OCI-LY1 (cell line): Measurements from ENCODE around the gene KITLG.

Experiments
- H2AFZ ChIP-seq: fragments of 200-600 bp; sonication (generic), shearing (Covaris generic); 2 replicates; pipeline ENCODE4 v1.6.0; 2014; ENCODE audit warnings: antibody characterized with exemption, mild to moderate bottlenecking, low read length
- H3F3A ChIP-seq: fragments of 200-600 bp; sonication (generic), shearing (Covaris generic); 2 replicates; pipeline ENCODE4 v1.6.0; 2014; ENCODE audit warnings: mild to moderate bottlenecking, antibody characterized with exemption, low read length, moderate library complexity; ENCODE audit not compliant: insufficient read depth
- H3K27ac ChIP-seq: fragments of 200-600 bp; sonication (generic); 2 replicates; pipeline ENCODE4 v1.5.1; 2014; ENCODE audit warnings: low read length, mixed run types, mild to moderate bottlenecking, low read depth; ENCODE audit not compliant: poor library complexity, severe bottlenecking
- H3K27me3 ChIP-seq: fragments of 200-600 bp; sonication (generic); 2 replicates; pipeline ENCODE4 v1.6.0; 2014; ENCODE audit warnings: antibody characterized with exemption, mild to moderate bottlenecking, low read length, moderate library complexity; ENCODE audit not compliant: insufficient read depth
- H3K36me3 ChIP-seq: fragments of 200-600 bp; sonication (generic); 2 replicates; pipeline ENCODE4 v1.6.1; 2014; ENCODE audit warnings: mild to moderate bottlenecking, antibody characterized with exemption, low read length, moderate library complexity, mixed read lengths; ENCODE audit not compliant: insufficient read depth
- H3K4me1 ChIP-seq: fragments of 200-600 bp; sonication (generic); 2 replicates; pipeline ENCODE4 v1.5.1; 2014; ENCODE audit warnings: mild to moderate bottlenecking, low read length, moderate library complexity; ENCODE audit not compliant: insufficient read depth, severe bottlenecking
- H3K4me2 ChIP-seq: fragments of 200-600 bp; sonication (generic), shearing (Covaris generic); 2 replicates; pipeline ENCODE4 v1.6.1; 2014; ENCODE audit warnings: low read length
- H3K4me3 ChIP-seq: fragments of 200-600 bp; sonication (generic); 2 replicates; pipeline ENCODE4 v1.5.1; 2014; ENCODE audit warnings: low read length, low read depth, mild to moderate bottlenecking, mixed read lengths; ENCODE audit not compliant: poor library complexity, severe bottlenecking
- H3K79me2 ChIP-seq: fragments of 200-600 bp; shearing (Covaris generic); 2 replicates; pipeline ENCODE4 v1.6.1; 2016; ENCODE audit warnings: mixed run types, low read length, mixed read lengths; ENCODE audit not compliant: insufficient read depth
- H3K9ac ChIP-seq: fragments of 200-600 bp; sonication (generic), shearing (Covaris generic); 2 replicates; pipeline ENCODE4 v1.6.1; 2014; ENCODE audit warnings: mild to moderate bottlenecking, low read length, mixed read lengths
- H3K9me2 ChIP-seq: fragments of 200-600 bp; sonication (generic), shearing (Covaris generic); 2 replicates; pipeline ENCODE4 v1.6.1; 2014; ENCODE audit warnings: low read depth, mild to moderate bottlenecking, low read length, mixed read lengths
- H3K9me3 ChIP-seq: fragments of 200-600 bp; shearing (Covaris generic); 2 replicates; pipeline ENCODE4 v1.6.1; 2014; ENCODE audit warnings: low read length, mixed read lengths
- H4K20me1 ChIP-seq: fragments of 200-600 bp; sonication (generic), shearing (Covaris generic); 2 replicates; pipeline ENCODE4 v1.6.0; 2016; ENCODE audit warnings: mild to moderate bottlenecking, low read length; ENCODE audit not compliant: insufficient read depth
- CTCF ChIP-seq: fragments of 200-600 bp; sonication (generic), shearing (Covaris generic); IDR thresholded peaks from 2 replicates; pipeline ENCODE4 v1.5.1; 2017; ENCODE audit warnings: mild to moderate bottlenecking, antibody characterized with exemption, low read length, moderate library complexity, mixed read lengths
- EZH2 ChIP-seq: fragments of 200-600 bp; sonication (generic), shearing (Covaris generic); IDR thresholded peaks from 2 replicates; pipeline ENCODE4 v1.8.0; 2017; ENCODE audit warnings: borderline replicate concordance, mixed run types, mild to moderate bottlenecking, antibody characterized with exemption, low read length, moderate library complexity, mixed read lengths

KITLG gene

GRCh38 chr12:88505696-88506095 is 74.6 kb downstream of the KITLG start:
- no peak overlapping the region for H3K4me2 ChIP-seq
- H4K20me1 ChIP-seq, result no peaks in the 10 kb centered on the region
- no peak overlapping the region for H3K9ac ChIP-seq
- H3K9me3 ChIP-seq, result no peaks in the 10 kb centered on the region
- H3K79me2 ChIP-seq, result no peaks in the 10 kb centered on the region
- no peaks in the 10 kb centered on the region for H3K27me3 ChIP-seq
- H3K27ac ChIP-seq, result no peak overlapping the region
- H3K9me2 ChIP-seq, result no peaks in the 10 kb centered on the region
- H3K4me1 ChIP-seq, result no peaks in the 10 kb centered on the region
- H3K4me3 ChIP-seq, result no peak overlapping the region
- H2AFZ ChIP-seq, result no peak overlapping the region
- no peak for TF ChIP-seq EZH2
- TF ChIP-seq CTCF, result no peak
- H3F3A ChIP-seq, result no peaks in the 10 kb centered on the region
- no peaks in the 10 kb centered on the region for H3K36me3 ChIP-seq

DNA sequence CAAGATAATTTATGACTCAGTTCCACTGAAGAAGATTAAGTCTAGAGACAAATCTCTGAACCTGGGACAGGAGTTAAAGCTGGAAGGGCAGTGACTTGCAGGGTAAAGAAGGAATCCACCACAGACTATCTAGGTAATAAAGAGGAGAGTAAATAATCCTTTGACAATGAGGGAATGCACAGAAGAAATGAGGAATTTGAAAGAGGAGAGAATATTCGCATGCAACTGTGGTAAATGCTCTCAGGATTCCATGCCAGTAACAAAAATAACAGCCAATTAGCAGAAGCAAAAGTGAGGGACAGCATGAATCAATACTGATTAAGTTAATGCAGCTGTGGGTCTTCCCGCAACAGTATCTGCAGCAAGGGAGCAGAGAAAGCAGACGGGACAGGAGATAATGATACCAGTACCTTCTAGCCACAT is 77.0 kb downstream of the KITLG start:
- no peaks in the 10 kb centered on the region for H3K79me2 ChIP-seq

GRCh38 chr12:88501972-88502938 is 78.0 kb downstream of the KITLG start:
- H3K9ac ChIP-seq, result no peak overlapping the region
- H3K79me2 ChIP-seq, result no peaks in the 10 kb centered on the region
- no peak overlapping the region for H2AFZ ChIP-seq
- no peaks in the 10 kb centered on the region for H3K36me3 ChIP-seq
- no peak overlapping the region for H3K4me2 ChIP-seq
- no peak overlapping the region for H3K27ac ChIP-seq
- no peaks in the 10 kb centered on the region for H3F3A ChIP-seq
- H3K9me3 ChIP-seq, result no peaks in the 10 kb centered on the region
- H3K4me1 ChIP-seq, result no peaks in the 10 kb centered on the region
- no peaks in the 10 kb centered on the region for H3K9me2 ChIP-seq
- no peak overlapping the region for H3K4me3 ChIP-seq
- H3K27me3 ChIP-seq, result no peaks in the 10 kb centered on the region
- no peaks in the 10 kb centered on the region for H4K20me1 ChIP-seq
- no peak for TF ChIP-seq EZH2
- no peak for TF ChIP-seq CTCF

More for the DNA sequence above, 77.0 kb downstream of the KITLG start:
- H3K9me2 ChIP-seq, result no peaks in the 10 kb centered on the region
- H3K4me2 ChIP-seq, result no peak overlapping the region
- H3K27ac ChIP-seq, result no peak overlapping the region
- no peaks in the 10 kb centered on the region for H3K9me3 ChIP-seq
- H3K4me3 ChIP-seq, result no peak overlapping the region
- no peaks in the 10 kb centered on the region for H4K20me1 ChIP-seq
- H3K36me3 ChIP-seq, result no peaks in the 10 kb centered on the region
- no peaks in the 10 kb centered on the region for H3K4me1 ChIP-seq
- H3K27me3 ChIP-seq, result no peaks in the 10 kb centered on the region
- no peak overlapping the region for H2AFZ ChIP-seq
- TF ChIP-seq CTCF, result no peak
- TF ChIP-seq EZH2, result no peak
- H3F3A ChIP-seq, result no peaks in the 10 kb centered on the region
- H3K9ac ChIP-seq, result no peak overlapping the region
